GM18526 (cell line): ENCODE measurements around the gene FKBP1C.

Source experiments
- POLR2A ChIP-seq: IDR thresholded peaks from 3 replicates; pipeline ENCODE4 v1.6.1; 2011; ENCODE audit not compliant: insufficient read length; ENCODE audit errors: extremely low read depth

The FKBP1C gene

GRCh38 chr6:63261820-63262219, 50.6 kb downstream of the FKBP1C start:
- no peak for TF ChIP-seq POLR2A
